PC-9 (cell line): ENCODE results near the gene KRIT1. TPM values are rescaled to one million over a fixed set of nuclear protein-coding genes. Genes with fewer than 3 reads are reported as not detected.

ENCODE experiments used
- BruUV-seq: library from RNA; stranded (reverse); fragments of 400-500 nt; replicated peaks from 2 replicates; lab custom pipeline; 2021; lab: Mats Ljungman, UMichigan
- CTCF ChIA-PET: fragments of 300-600 bp; sonication (Branson Sonifier 250); formaldehyde crosslinking; loops from one replicate; lab custom pipeline; 2022; ENCODE audit warnings: antibody characterized with exemption; lab: Charles Lee
- POLR2A ChIA-PET: fragments of 300-600 bp; sonication (Branson Sonifier 250); formaldehyde crosslinking; loops from one replicate; lab custom pipeline; 2022; ENCODE audit warnings: antibody characterized with exemption; ENCODE audit not compliant: unreplicated experiment; lab: Charles Lee
- DNase-seq, 2 experiments: peaks; one replicate each; pipeline versions ENCODE4 v3.0.0 to v3.0.0-alpha.2; 2015 to 2022; ENCODE audit warnings: mixed read lengths in 1 of 2
- H2AFZ ChIP-seq: fragments of 200-600 bp; sonication (generic); 2 replicates; pipeline ENCODE4 v1.8.1; 2017; ENCODE audit warnings: antibody characterized with exemption
- H3F3A ChIP-seq: fragments of 200-600 bp; sonication (generic); 2 replicates; pipeline ENCODE4 v1.8.1; 2017; ENCODE audit warnings: antibody characterized with exemption, mild to moderate bottlenecking, low read depth; ENCODE audit not compliant: insufficient read depth
- H3K27ac ChIP-seq: fragments of 200-600 bp; sonication (generic); 2 replicates; pipeline ENCODE4 v1.6.1; 2016; ENCODE audit warnings: mixed run types
- H3K27me3 ChIP-seq: fragments of 200-600 bp; sonication (generic); 2 replicates; pipeline ENCODE4 v1.6.1; 2016; ENCODE audit warnings: low read depth, mixed run types; ENCODE audit not compliant: insufficient read depth
- H3K36me3 ChIP-seq: fragments of 200-600 bp; sonication (generic); 2 replicates; pipeline ENCODE4 v1.6.1; 2016; ENCODE audit warnings: low read depth, mixed run types
- H3K4me1 ChIP-seq: fragments of 200-600 bp; sonication (generic); replicated peaks from 2 replicates; pipeline ENCODE4 v1.6.1; 2016; ENCODE audit warnings: mixed run types; ENCODE audit not compliant: insufficient read depth
- H3K4me2 ChIP-seq: fragments of 200-600 bp; sonication (generic); 2 replicates; pipeline ENCODE4 v1.6.1; 2017; ENCODE audit warnings: mixed run types
- H3K4me3 ChIP-seq: fragments of 200-600 bp; sonication (generic); 2 replicates; pipeline ENCODE4 v1.6.1; 2016; ENCODE audit warnings: mixed run types
- H3K79me2 ChIP-seq: fragments of 200-600 bp; sonication (generic); 2 replicates; pipeline ENCODE4 v1.6.1; 2017; ENCODE audit warnings: low read depth, mixed run types
- H3K9me2 ChIP-seq: fragments of 200-600 bp; sonication (generic); 2 replicates; pipeline ENCODE4 v1.8.1; 2017; ENCODE audit warnings: mild to moderate bottlenecking; ENCODE audit not compliant: insufficient read depth
- H3K9me3 ChIP-seq: fragments of 200-600 bp; sonication (generic); 2 replicates; pipeline ENCODE4 v1.8.1; 2016; ENCODE audit warnings: low read depth; ENCODE audit not compliant: insufficient read depth
- H4K20me1 ChIP-seq: fragments of 200-600 bp; sonication (generic); 2 replicates; pipeline ENCODE4 v1.8.1; 2017; ENCODE audit not compliant: insufficient read depth
- CTCF ChIP-seq: fragments of 200-600 bp; sonication (generic); conservative IDR thresholded peaks from 2 replicates; pipeline ENCODE4 v1.6.1; 2017; ENCODE audit warnings: mixed run types, antibody characterized with exemption, mild to moderate bottlenecking, moderate library complexity
- EZH2 ChIP-seq: fragments of 200-600 bp; sonication (generic); IDR thresholded peaks from 2 replicates; pipeline ENCODE4 v1.8.0; 2017; ENCODE audit warnings: antibody characterized with exemption, low read depth
- intact Hi-C: fragments of 100-400 bp; cut with micrococcal nuclease; formaldehyde crosslinking; loops from one replicate; pipeline ENCODE4 v1.10.0; 2022; ENCODE audit not compliant: unreplicated experiment
- total RNA-seq: library from RNA; stranded (reverse); gene quantifications from 2 replicates; pipeline ENCODE4 v1.2.3, GENCODE V29; 2021

KRIT1 gene
- total RNA-seq, 1 experiment from 2014 or later, result 52.6 TPM

GRCh38 chr7:92268921-92269320 lies 23.2 kb upstream of the KRIT1 start:
- no TSS peak for BruUV-seq
- no peak overlapping the region for H3K4me3 ChIP-seq
- H4K20me1 ChIP-seq, result no peaks in the 10 kb centered on the region; the same call in 1 of the 2 replicates
- intact Hi-C loops, result no loop called here
- ChIA-PET CTCF (no interaction called here), POLR2A (no interaction called here)
- no peak for DNase-seq
- no peaks in the 10 kb centered on the region for H3K9me2 ChIP-seq
- peaks cover 1% of the 10 kb centered on the region; the same call in 1 of the 2 replicates for H3K9me3 ChIP-seq
- H3K36me3 ChIP-seq, result peaks cover 8% of the 10 kb centered on the region; the same call in 1 of the 2 replicates
- no peak overlapping the region for H2AFZ ChIP-seq
- peaks cover 73% of the 10 kb centered on the region for H3K79me2 ChIP-seq
- TF ChIP-seq CTCF, result no peak
- TF ChIP-seq EZH2, result no peak
- H3K4me1 ChIP-seq, result no peaks in the 10 kb centered on the region
- no peaks in the 10 kb centered on the region for H3F3A ChIP-seq
- H3K27me3 ChIP-seq, result no peaks in the 10 kb centered on the region
- no peak overlapping the region for H3K27ac ChIP-seq
- H3K4me2 ChIP-seq, result no peak overlapping the region

GRCh38 chr7:92266415-92267241 lies 20.9 kb upstream of the KRIT1 start:
- H4K20me1 ChIP-seq, result no peaks in the 10 kb centered on the region; the same call in none of the 2 replicates
- peaks cover 79% of the 10 kb centered on the region for H3K79me2 ChIP-seq
- no peak overlapping the region for H2AFZ ChIP-seq
- no peak overlapping the region for H3K4me3 ChIP-seq
- intact Hi-C loops, result no loop called here
- peaks cover 7% of the 10 kb centered on the region; the same call in 1 of the 2 replicates for H3K9me3 ChIP-seq
- ChIA-PET CTCF (no interaction called here), POLR2A (no interaction called here)
- no peaks in the 10 kb centered on the region for H3F3A ChIP-seq
- H3K9me2 ChIP-seq, result no peaks in the 10 kb centered on the region; the same call in 1 of the 2 replicates
- peaks cover 2% of the 10 kb centered on the region for H3K4me1 ChIP-seq
- BruUV-seq, result no TSS peak
- TF ChIP-seq CTCF, result no peak
- no peak for TF ChIP-seq EZH2
- no peaks in the 10 kb centered on the region for H3K27me3 ChIP-seq
- H3K27ac ChIP-seq, result no peak overlapping the region; the same call in 1 of the 2 replicates
- peaks cover 22% of the 10 kb centered on the region for H3K36me3 ChIP-seq
- DNase-seq, result no peak
- H3K4me2 ChIP-seq, result no peak overlapping the region

GRCh38 chr7:92260248-92260781 lies 14.6 kb upstream of the KRIT1 start:
- TF ChIP-seq EZH2 (no peak), CTCF (no peak)
- POLR2A ChIA-PET, result interaction anchor here (0.6 to 0.7 kb wide), 4 partner anchors 7 to 251 kb away, joined by 3 to 5 read pairs (median 4); no protein-coding TSS in a partner anchor
- intact Hi-C loops, result loop anchor here (1.0 kb wide), 1 partner anchor 15 kb away; the partner anchor contains the start of genes ANKIB1 and KRIT1
- peaks cover 23% of the 10 kb centered on the region for H3F3A ChIP-seq
- H3K9me2 ChIP-seq, result peaks cover 4% of the 10 kb centered on the region
- peaks cover 7% of the 10 kb centered on the region; the same call in 1 of the 2 replicates for H3K9me3 ChIP-seq
- peaks cover 28% of the 10 kb centered on the region for H3K4me1 ChIP-seq
- peak overlapping the region; percentile 75 for H3K4me2 ChIP-seq
- no peaks in the 10 kb centered on the region for H3K27me3 ChIP-seq
- TSS peak; percentile 29 for BruUV-seq
- peak overlapping the region; percentile 97 for H3K27ac ChIP-seq
- no peaks in the 10 kb centered on the region; the same call in 1 of the 2 replicates for H4K20me1 ChIP-seq
- peak overlapping the region; percentile 36; the same call in 1 of the 2 replicates for H3K4me3 ChIP-seq
- peaks cover 26% of the 10 kb centered on the region for H3K36me3 ChIP-seq
- peak overlapping the region; percentile 66 for H2AFZ ChIP-seq
- H3K79me2 ChIP-seq, result peaks cover 85% of the 10 kb centered on the region
- DNase-seq, result peak; percentile 66 to 93
- CTCF ChIA-PET, result interaction anchor here (1.2 kb wide), 1 partner anchor 268 kb away, joined by 14 read pairs; the partner anchor contains the start of gene RBM48
